Measurements from ENCODE around the gene AKR1C2.

- TF ChIP-seq CTCF (IDR thresholded peaks at IDR 0.05) (no peak), POLR2A (IDR thresholded peaks at IDR 0.05) (no peak)
These were observed 37.3 kb upstream of the AKR1C2 start for GRCh38 chr10:5040781-5041470.
